HG03558 (cell line): Measurements from ENCODE around the gene EHMT1.
"Not testable (repeated sequence)": the region's sequence is repeated elsewhere in the genome, so short reads cannot be mapped to it uniquely, and the experiment has no call there.

Experiments
- ATAC-seq: cut with Tn5 transposase; IDR thresholded peaks from one replicate; pipeline ENCODE4 v1.9.1; 2021; ENCODE audit warnings: moderate number of reproducible peaks; ENCODE audit not compliant: unreplicated experiment; ENCODE audit errors: extremely low read depth

The EHMT1 gene

GRCh38 chr9:137709411-137710101 is 90.8 kb downstream of the EHMT1 start:
- no peak for ATAC-seq

DNA sequence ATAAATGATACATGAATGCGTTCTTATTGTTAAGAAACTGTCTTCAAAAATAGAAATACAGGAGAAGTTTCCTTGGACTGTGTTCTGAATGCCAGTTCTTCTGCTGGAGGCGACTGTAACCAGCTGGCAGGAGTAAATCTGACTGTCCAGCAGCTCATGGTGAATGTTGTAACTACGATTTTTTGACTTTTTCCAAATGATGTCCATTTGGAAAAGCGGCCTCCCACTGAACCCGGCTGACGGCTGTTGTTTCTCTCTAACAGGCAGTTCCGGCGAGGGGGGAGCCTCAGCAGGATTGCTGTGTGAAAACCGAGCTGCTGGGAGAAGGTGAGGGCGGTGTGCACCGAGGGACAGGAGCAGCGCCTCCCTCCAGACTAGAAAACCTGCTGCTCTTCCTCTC is 91.9 kb downstream of the EHMT1 start:
- ATAC-seq: no peak

GRCh38 chr9:137711678-137712105 is 92.9 kb downstream of the EHMT1 start:
- ATAC-seq: no peak

DNA sequence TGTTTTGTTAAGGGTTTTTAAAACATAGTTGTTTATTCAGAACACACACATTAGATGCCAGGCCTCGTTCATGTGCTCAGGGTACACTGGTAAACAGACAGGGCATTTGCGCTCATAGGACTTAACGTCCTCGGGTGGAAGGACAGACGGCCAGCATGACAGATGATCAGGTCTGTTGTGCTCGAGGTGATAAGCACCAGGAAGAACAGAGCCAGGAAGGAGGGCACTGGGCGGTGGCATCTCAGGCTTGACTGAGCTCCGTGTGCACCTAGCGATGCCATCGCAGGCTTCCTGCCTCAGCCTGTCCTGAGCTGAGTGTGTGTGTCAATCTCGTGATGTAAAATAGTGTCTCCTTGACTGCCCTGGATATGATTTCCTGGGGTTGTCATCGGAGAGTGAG is 96.5 kb downstream of the EHMT1 start:
- no peak for ATAC-seq

DNA sequence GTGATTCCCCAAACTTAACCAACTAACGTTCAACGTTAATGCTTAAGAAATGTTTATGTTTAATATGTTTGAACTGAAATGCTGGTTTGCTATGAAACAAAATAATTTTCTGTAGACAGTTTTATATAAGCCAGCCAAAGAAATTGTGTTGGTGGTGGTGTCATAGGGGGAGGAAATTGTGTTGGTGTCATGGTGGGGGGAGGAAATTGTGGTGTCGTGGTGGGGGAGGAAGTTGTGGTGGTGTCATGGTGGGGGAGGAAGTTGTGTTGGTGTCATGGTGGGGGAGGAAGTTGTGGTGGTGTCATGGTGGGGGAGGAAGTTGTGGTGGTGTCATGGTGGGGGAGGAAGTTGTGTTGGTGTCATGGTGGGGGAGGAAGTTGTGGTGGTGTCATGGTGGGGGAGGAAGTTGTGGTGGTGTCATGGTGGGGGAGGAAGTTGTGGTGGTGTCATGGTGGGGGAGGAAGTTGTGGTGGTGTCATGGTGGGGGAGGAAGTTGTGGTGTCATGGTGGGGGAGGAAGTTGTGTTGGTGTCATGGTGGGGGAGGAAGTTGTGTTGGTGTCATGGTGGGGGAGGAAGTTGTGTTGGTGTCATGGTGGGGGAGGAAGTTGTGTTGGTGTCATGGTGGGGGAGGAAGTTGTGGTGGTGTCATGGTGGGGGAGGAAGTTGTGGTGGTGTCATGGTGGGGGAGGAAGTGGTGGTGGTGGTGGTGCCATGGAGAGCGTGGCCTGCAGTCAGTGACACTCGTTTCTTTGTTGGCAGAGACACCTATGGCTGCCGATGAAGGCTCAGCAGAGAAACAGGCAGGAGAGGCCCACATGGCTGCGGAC is 97.3 kb downstream of the EHMT1 start:
- ATAC-seq: not testable (repeated sequence)

GRCh38 chr9:137716694-137717287 is 98.0 kb downstream of the EHMT1 start:
- no peak for ATAC-seq

DNA sequence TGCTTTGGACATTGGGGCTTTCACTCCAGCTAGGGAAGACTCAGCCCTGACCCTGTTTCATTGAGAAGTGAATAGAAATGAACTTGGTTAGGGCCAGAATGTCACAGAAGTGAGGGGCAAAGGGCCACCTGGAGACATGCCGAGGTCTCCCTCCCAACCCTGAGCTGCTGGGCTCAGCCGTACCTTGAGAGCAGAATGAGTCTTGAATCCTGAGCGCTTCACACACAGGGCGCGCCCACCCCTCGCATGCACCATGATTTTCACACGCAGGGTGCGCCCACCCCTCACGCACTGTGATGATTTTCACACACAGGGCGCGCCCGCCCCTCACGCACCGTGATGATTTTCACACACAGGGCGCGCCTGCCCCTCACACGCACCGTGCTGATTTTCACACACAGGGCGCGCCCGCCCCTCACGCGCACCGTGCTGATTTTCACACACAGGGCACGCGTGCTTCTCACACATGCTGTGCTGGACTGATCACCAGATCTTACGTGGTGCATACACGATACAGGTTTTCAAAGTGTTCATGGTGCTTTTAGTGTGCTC is 99.0 kb downstream of the EHMT1 start:
- no peak for ATAC-seq

GRCh38 chr9:137719194-137719593 is 100.4 kb downstream of the EHMT1 start:
- no peak for ATAC-seq

- ATAC-seq: no peak
These were observed 101.8 kb downstream of the EHMT1 start for GRCh38 chr9:137720571-137721110.

DNA sequence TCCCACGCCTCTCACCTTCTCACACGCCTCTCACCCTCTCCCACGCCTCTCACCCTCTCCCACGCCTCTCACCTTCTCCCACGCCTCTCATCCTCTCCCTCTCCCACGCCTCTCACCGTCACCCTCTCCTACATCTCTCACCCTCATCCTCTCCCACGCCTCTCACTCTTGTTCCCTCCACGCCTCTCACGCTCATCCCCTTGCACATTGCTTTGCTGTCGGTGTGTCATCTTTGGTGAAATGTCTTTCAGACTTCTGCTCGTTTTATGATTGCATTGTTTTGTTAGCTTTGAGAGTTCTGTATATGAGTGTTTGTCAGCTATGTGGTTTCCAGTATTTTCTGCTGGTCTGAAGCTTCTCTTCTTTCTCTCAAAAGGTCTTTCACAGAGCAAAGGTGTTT is 102.7 kb downstream of the EHMT1 start:
- no peak for ATAC-seq

GRCh38 chr9:137721899-137722298 is 103.1 kb downstream of the EHMT1 start:
- no peak for ATAC-seq

DNA sequence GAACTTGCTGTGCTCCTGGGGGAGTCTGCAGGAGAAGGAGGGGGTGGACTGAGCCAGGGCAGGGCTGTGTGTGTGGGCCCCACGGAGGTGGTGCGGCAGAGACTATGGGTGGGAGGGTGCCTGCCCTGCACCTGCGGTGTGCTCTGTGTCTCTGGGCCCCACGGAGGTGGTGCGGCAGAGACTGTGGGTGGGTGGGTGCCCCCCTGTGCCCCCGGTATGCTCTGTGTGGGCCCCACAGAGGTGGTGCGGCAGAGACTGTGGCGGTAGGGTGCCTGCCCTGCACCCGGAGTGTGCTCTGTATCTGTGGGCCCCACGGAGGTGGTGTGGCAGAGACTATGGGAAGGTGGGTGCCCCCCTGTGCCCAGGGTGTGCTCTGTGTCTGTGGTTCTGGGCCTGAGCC is 103.7 kb downstream of the EHMT1 start:
- no peak for ATAC-seq

GRCh38 chr9:137723356-137723755 is 104.6 kb downstream of the EHMT1 start:
- ATAC-seq: not testable (repeated sequence)

DNA sequence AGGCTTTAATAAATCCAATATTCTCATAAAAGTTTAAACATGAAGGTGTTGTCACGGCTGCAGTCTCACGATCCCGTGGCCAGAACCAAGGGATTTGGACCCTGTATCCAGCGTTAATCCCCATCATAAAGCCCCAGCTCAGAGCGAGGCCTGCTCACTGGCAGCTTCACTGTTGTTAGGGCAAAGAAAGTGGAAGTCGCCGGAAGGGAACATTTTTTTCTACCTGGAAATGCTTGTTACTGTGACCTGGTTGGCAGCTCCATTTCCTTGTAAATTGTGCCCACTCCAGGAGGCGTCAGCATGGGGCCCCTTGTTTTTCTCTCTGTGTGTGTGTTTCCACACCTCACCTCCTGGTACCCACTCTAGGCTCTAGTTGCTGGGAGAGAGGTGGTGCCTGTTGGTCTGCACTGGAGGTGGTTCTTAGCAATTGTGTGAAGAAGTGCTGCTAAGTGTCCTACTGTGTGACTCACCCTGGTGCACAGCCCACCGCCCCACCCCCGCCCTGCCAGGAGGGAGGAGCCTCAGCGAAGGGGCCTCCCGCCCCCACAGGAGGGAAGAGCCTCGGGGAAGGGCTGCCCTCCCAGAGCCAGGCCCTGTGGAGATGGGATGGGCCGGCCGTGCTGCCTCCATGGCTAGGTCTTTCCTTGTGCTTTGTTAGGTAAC is 105.1 kb downstream of the EHMT1 start:
- ATAC-seq: no peak

DNA sequence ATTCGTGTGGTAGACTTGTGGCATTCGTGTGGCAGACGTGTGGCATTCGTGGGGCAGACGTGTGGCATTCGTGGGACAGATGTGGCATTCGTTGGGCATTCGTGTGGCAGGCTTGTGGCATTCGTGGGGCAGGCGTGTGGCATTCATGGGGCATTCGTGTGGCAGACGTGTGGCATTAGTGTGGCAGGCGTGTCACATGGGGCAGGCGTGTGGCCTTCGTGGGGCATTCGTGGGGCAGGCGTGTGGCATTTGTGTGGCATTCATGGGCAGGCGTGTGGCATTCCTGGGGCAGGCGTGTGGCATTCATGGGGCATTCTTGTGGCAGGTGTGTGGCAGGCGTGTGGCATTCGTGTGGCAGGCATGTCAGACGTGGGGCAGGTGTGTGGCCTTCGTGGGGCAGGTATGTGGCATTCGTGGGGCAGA is 106.0 kb downstream of the EHMT1 start:
- ATAC-seq: no peak

DNA sequence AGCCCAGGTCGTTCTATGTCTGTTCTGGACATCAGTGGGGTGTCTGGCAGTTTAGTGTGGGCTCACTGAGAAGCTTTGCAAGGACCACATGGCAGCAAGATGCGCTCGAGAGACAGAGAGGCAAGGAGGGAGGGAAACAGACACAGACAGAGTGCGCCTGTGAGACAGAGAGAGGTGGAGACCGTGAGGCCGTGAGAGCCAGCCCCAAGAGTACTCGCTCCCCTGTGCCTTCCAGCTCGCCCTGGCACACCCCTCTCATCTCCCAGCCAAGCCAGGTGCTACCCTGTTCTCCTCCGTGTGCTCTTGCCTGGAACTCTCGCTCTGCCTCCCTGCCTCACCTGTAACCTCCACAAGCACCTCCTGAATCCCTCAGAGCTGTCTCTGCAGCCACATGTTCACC is 106.8 kb downstream of the EHMT1 start:
- ATAC-seq: no peak

- ATAC-seq: not testable (repeated sequence)
These were observed 107.5 kb downstream of the EHMT1 start for GRCh38 chr9:137726336-137726735.

GRCh38 chr9:137726764-137727163 is 108.0 kb downstream of the EHMT1 start:
- no peak for ATAC-seq

DNA sequence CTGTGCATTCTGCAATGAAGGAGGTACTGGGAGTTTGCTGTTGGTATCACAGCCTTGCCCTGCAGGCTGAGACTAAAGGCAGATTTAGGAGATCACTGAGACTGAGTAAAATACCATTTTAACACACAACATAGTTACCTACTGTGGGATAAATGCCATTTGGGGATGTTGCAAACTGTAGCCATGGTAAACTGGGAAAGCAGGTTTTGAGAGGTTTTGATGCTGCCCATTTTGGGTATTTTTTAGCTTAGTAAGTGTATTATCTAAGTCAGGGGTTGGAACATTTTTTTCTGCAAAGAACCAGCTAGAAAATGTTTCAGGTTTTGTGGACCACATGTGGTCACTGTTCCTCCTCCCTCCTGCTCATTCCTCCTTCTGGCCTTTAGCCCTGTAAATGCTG is 108.9 kb downstream of the EHMT1 start:
- ATAC-seq: no peak
